Prostate gland (tissue), 2 donors: ENCODE measurements around the gene MRAS.

Experiments
- POLR2A ChIP-seq: fragments of 450-650 bp; IDR thresholded peaks from one replicate; pipeline ENCODE4 v1.6.1; 2016; ENCODE audit warnings: antibody characterized with exemption, mild to moderate bottlenecking
- TF ChIP-seq, protein P1 (sequence below), 4 experiments: fragments of 200-600 bp in 2 of 4; fragments of 450-650 bp in 2 of 4; sonication (generic) in 2 of 4; IDR thresholded peaks; 1 replicate in 3 of 4; 2 replicates in 1 of 4; pipeline ENCODE4 v1.5.1; 2016 to 2019; ENCODE audit warnings: antibody characterized with exemption in 4 of 4, mild to moderate bottlenecking in 2 of 4, moderate library complexity in 2 of 4

DNA sequence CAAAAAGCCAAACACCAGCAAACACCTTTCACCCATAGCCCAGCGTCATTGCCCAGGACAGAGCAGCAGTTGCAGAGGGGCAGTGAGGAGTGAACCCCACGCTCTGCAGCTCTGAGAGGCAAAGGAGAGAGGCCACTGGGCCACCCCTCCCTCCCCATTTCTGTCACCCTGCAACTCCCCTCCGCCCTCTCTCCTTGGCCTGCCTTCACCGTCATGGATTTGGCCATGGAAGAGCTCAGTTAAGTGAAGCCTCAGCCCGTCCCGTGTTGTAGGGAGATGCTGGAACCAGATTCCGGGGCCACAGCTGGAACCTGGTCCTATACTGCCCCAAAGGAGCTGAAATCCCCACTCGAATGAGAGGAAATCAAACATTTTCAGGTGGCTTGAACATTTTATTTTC is 21.9 kb downstream of the MRAS start:
- no peak for TF ChIP-seq POLR2A
- TF ChIP-seq, protein P1, sequence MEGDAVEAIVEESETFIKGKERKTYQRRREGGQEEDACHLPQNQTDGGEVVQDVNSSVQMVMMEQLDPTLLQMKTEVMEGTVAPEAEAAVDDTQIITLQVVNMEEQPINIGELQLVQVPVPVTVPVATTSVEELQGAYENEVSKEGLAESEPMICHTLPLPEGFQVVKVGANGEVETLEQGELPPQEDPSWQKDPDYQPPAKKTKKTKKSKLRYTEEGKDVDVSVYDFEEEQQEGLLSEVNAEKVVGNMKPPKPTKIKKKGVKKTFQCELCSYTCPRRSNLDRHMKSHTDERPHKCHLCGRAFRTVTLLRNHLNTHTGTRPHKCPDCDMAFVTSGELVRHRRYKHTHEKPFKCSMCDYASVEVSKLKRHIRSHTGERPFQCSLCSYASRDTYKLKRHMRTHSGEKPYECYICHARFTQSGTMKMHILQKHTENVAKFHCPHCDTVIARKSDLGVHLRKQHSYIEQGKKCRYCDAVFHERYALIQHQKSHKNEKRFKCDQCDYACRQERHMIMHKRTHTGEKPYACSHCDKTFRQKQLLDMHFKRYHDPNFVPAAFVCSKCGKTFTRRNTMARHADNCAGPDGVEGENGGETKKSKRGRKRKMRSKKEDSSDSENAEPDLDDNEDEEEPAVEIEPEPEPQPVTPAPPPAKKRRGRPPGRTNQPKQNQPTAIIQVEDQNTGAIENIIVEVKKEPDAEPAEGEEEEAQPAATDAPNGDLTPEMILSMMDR (IDR thresholded peaks at IDR 0.05), result no peak
